Breast epithelium (tissue), 3 donors: ENCODE measurements around the gene POU6F1.

Experiments
- CTCF ChIP-seq, 3 donors: fragments of 450-650 bp; IDR thresholded peaks; one replicate each; pipeline ENCODE4 v1.5.1; 2016 to 2017; ENCODE audit warnings: antibody characterized with exemption in 3 of 3, mild to moderate bottlenecking in 3 of 3, moderate library complexity in 3 of 3
- POLR2A ChIP-seq: fragments of 450-650 bp; IDR thresholded peaks from one replicate; pipeline ENCODE4 v1.6.1; 2016; ENCODE audit warnings: antibody characterized with exemption, mild to moderate bottlenecking, moderate library complexity

- TF ChIP-seq CTCF (IDR thresholded peaks at IDR 0.05) (peak in 2 of 3 donors; percentile 12 to 35), POLR2A (peak; percentile 96)
Measured at GRCh38 chr12:51238510-51239334, 20.9 kb upstream of the POU6F1 start, which contains the start of gene DAZAP2.
